OCI-LY3 (cell line): ENCODE results near the gene MAP4K5.

Experiments
- H2AFZ ChIP-seq: fragments of 200-600, 300-600 bp; shearing (Covaris generic); 2 replicates; pipeline ENCODE4 v1.6.0; 2014; ENCODE audit warnings: antibody characterized with exemption, low read depth, low read length
- H3K27ac ChIP-seq: fragments of 200-600, 300-600 bp; sonication (generic); 2 replicates; pipeline ENCODE4 v1.5.1; 2014; ENCODE audit warnings: mild to moderate bottlenecking, low read length, moderate library complexity, mixed read lengths
- H3K27me3 ChIP-seq: fragments of 200-600, 300-600 bp; sonication (generic); 2 replicates; pipeline ENCODE4 v1.6.1; 2014; ENCODE audit warnings: low read depth, low read length, mixed read lengths
- H3K36me3 ChIP-seq: fragments of 200-600, 300-600 bp; sonication (generic); replicated peaks from 2 replicates; pipeline ENCODE3; 2014; ENCODE audit warnings: low read depth, low read length, mixed read lengths
- H3K4me1 ChIP-seq: fragments of 300-600, 200-600 bp; sonication (generic); 2 replicates; pipeline ENCODE4 v1.6.1; 2014; ENCODE audit warnings: low read length, mixed read lengths
- H3K4me2 ChIP-seq: fragments of 200-600, 300-600 bp; sonication (generic); 2 replicates; pipeline ENCODE4 v1.6.1; 2014; ENCODE audit warnings: low read length, mixed read lengths
- H3K4me3 ChIP-seq: fragments of 300-600, 200-600 bp; sonication (generic); 2 replicates; pipeline ENCODE4 v1.5.1; 2014; ENCODE audit warnings: antibody characterized with exemption, mild to moderate bottlenecking, low read length, moderate library complexity
- H3K79me2 ChIP-seq: fragments of 300-600, 200-600 bp; shearing (Covaris generic); 2 replicates; pipeline ENCODE4 v1.6.1; 2014; ENCODE audit warnings: mild to moderate bottlenecking, low read length, mixed read lengths
- H3K9ac ChIP-seq: fragments of 300-600, 200-600 bp; shearing (Covaris generic); 2 replicates; pipeline ENCODE4 v1.6.0; 2014; ENCODE audit warnings: mild to moderate bottlenecking, low read length, moderate library complexity
- H3K9me3 ChIP-seq: fragments of 200-600, 300-600 bp; shearing (Covaris generic); 2 replicates; pipeline ENCODE4 v1.6.1; 2014; ENCODE audit warnings: low read length, mixed read lengths; ENCODE audit not compliant: insufficient read depth
- H4K20me1 ChIP-seq: fragments of 200-600, 300-600 bp; sonication (generic); 2 replicates; pipeline ENCODE4 v1.6.1; 2016; ENCODE audit warnings: low read length, mixed read lengths; ENCODE audit not compliant: insufficient read depth
- CTCF ChIP-seq: fragments of 200-600, 300-600 bp; sonication (generic); IDR thresholded peaks from 2 replicates; pipeline ENCODE4 v1.5.1; 2014; ENCODE audit warnings: antibody characterized with exemption, low read length, low read depth
- EZH2phosphoT487 ChIP-seq: fragments of 200-600 bp; shearing (Covaris generic); IDR thresholded peaks from 2 replicates; pipeline ENCODE4 v1.6.1; 2018; ENCODE audit warnings: antibody characterized with exemption, mixed run types, low read depth

Gene MAP4K5

GRCh38 chr14:50388256-50388931, 144.0 kb downstream of the MAP4K5 start:
- H3K79me2 ChIP-seq = no peaks in the 10 kb centered on the region
- no peak overlapping the region for H3K4me2 ChIP-seq
- no peak for TF ChIP-seq CTCF
- no peak for TF ChIP-seq EZH2phosphoT487
- no peaks in the 10 kb centered on the region for H4K20me1 ChIP-seq
- H3K9ac ChIP-seq = no peak overlapping the region
- H3K27me3 ChIP-seq = no peaks in the 10 kb centered on the region
- H3K9me3 ChIP-seq = no peaks in the 10 kb centered on the region
- no peak overlapping the region for H2AFZ ChIP-seq
- H3K27ac ChIP-seq = no peak overlapping the region
- no peaks in the 10 kb centered on the region for H3K4me1 ChIP-seq
- no peaks in the 10 kb centered on the region for H3K36me3 ChIP-seq
- H3K4me3 ChIP-seq = no peak overlapping the region

GRCh38 chr14:50387548-50387947, 144.8 kb downstream of the MAP4K5 start:
- H3K4me1 ChIP-seq = no peaks in the 10 kb centered on the region
- no peaks in the 10 kb centered on the region for H3K79me2 ChIP-seq
- TF ChIP-seq EZH2phosphoT487 = no peak
- TF ChIP-seq CTCF = no peak
- H3K4me2 ChIP-seq = no peak overlapping the region
- no peak overlapping the region for H3K9ac ChIP-seq
- no peak overlapping the region for H3K4me3 ChIP-seq
- no peaks in the 10 kb centered on the region for H3K36me3 ChIP-seq
- H3K27me3 ChIP-seq = no peaks in the 10 kb centered on the region
- H2AFZ ChIP-seq = no peak overlapping the region
- no peak overlapping the region for H3K27ac ChIP-seq
- H4K20me1 ChIP-seq = no peaks in the 10 kb centered on the region
- H3K9me3 ChIP-seq = no peaks in the 10 kb centered on the region

GRCh38 chr14:50383618-50384225, 148.6 kb downstream of the MAP4K5 start:
- TF ChIP-seq CTCF (no peak), EZH2phosphoT487 (no peak)
- Histone ChIP-seq H3K36me3 (no peaks in the 10 kb centered on the region), H3K9ac (no peak overlapping the region), H3K4me2 (no peak overlapping the region), H4K20me1 (no peaks in the 10 kb centered on the region), H2AFZ (no peak overlapping the region), H3K9me3 (no peaks in the 10 kb centered on the region), H3K4me1 (no peaks in the 10 kb centered on the region), H3K27ac (no peak overlapping the region), H3K27me3 (no peaks in the 10 kb centered on the region), H3K4me3 (no peak overlapping the region), H3K79me2 (no peaks in the 10 kb centered on the region)

- Histone ChIP-seq H2AFZ (no peak overlapping the region), H3K9me3 (no peaks in the 10 kb centered on the region), H3K4me2 (no peak overlapping the region), H3K27me3 (no peaks in the 10 kb centered on the region), H3K4me1 (no peaks in the 10 kb centered on the region), H3K9ac (no peak overlapping the region), H3K36me3 (no peaks in the 10 kb centered on the region), H3K79me2 (no peaks in the 10 kb centered on the region), H3K27ac (no peak overlapping the region), H3K4me3 (no peak overlapping the region), H4K20me1 (no peaks in the 10 kb centered on the region)
- TF ChIP-seq EZH2phosphoT487 = no peak
- TF ChIP-seq CTCF = no peak
Observed at GRCh38 chr14:50381823-50382287, 150.5 kb downstream of the MAP4K5 start.
